H1 (cell line): ENCODE results near the gene WFIKKN1. TPM values are rescaled to one million over a fixed set of nuclear protein-coding genes. Genes with fewer than 3 reads are reported as not detected.

Experiments used
- CTCF ChIA-PET: fragments of 300-600 bp; sonication (Branson Sonifier 250); formaldehyde crosslinking; loops from one replicate; lab custom pipeline; 2021; ENCODE audit not compliant: partially characterized antibody; lab: Charles Lee
- POLR2A ChIA-PET: fragments of 300-600 bp; sonication (Branson Sonifier 250); formaldehyde crosslinking; loops from one replicate; lab custom pipeline; 2021; ENCODE audit warnings: inconsistent platforms; ENCODE audit not compliant: partially characterized antibody; lab: Charles Lee
- DNase-seq, 2 experiments: peaks; one replicate each; pipeline versions ENCODE4 v3.0.0 to v3.0.0-alpha.2; 2010 to 2022; ENCODE audit warnings: low spot score in 2 of 2, low read depth in 1 of 2, mixed read lengths in 1 of 2
- FAIRE-seq: peaks from 2 replicates; lab custom pipeline; 2011; peaks lifted over from hg19 to GRCh38; lab: Jason Lieb, UNC
- H2AFZ ChIP-seq: 2 replicates; pipeline ENCODE4 v1.8.1; 2012; ENCODE audit warnings: low read length, inconsistent platforms
- H2AK5ac ChIP-seq: 2 replicates; pipeline ENCODE4 v1.6.1; 2013; ENCODE audit warnings: low read depth, low read length
- H2BK120ac ChIP-seq: replicated peaks from 2 replicates; pipeline ENCODE3; 2013; ENCODE audit warnings: low read depth, low read length, inconsistent platforms
- H2BK12ac ChIP-seq: 2 replicates; pipeline ENCODE4 v1.6.1; 2013; ENCODE audit warnings: low read depth, low read length
- H2BK15ac ChIP-seq: 2 replicates; pipeline ENCODE4 v1.6.1; 2013; ENCODE audit warnings: low read length
- H2BK20ac ChIP-seq: 2 replicates; pipeline ENCODE4 v1.6.1; 2013; ENCODE audit warnings: low read length
- H2BK5ac ChIP-seq: 2 replicates; pipeline ENCODE4 v1.6.1; 2013; ENCODE audit warnings: low read depth, low read length
- H3K14ac ChIP-seq: 2 replicates; pipeline ENCODE4 v1.6.1; 2013; ENCODE audit warnings: inconsistent platforms; ENCODE audit not compliant: insufficient read length
- H3K18ac ChIP-seq: 2 replicates; pipeline ENCODE4 v1.6.1; 2013; ENCODE audit warnings: low read length; ENCODE audit errors: extremely low read depth
- H3K23ac ChIP-seq: 2 replicates; pipeline ENCODE4 v1.6.1; 2013; ENCODE audit warnings: inconsistent platforms; ENCODE audit not compliant: insufficient read length
- H3K23me2 ChIP-seq: 2 replicates; pipeline ENCODE4 v1.6.1; 2013; ENCODE audit warnings: low read depth, low read length
- H3K27ac ChIP-seq: 2 replicates; pipeline ENCODE4 v1.6.1; 2011; ENCODE audit warnings: low read depth, low read length, inconsistent platforms
- H3K27me3 ChIP-seq, 4 experiments: replicated peaks in 1 of 4; 1 replicate in 1 of 4; 2 replicates in 3 of 4; pipeline versions ENCODE4 v1.6.1 to v1.8.1; 2011 to 2013; ENCODE audit warnings: low read length in 3 of 4, mild to moderate bottlenecking in 3 of 4, inconsistent platforms in 2 of 4, mixed read lengths in 2 of 4, moderate library complexity in 1 of 4; ENCODE audit not compliant: control insufficient read depth in 3 of 4, insufficient read depth in 3 of 4; ENCODE audit errors: extremely low read depth in 1 of 4
- H3K36me3 ChIP-seq, 4 experiments: 2 replicates each; pipeline versions ENCODE4 v1.6.1 to v1.8.1; 2011 to 2013; ENCODE audit warnings: mild to moderate bottlenecking in 4 of 4, low read length in 3 of 4, moderate library complexity in 2 of 4, control low read depth in 1 of 4, inconsistent platforms in 1 of 4; ENCODE audit not compliant: insufficient read depth in 4 of 4, control insufficient read depth in 2 of 4
- H3K4ac ChIP-seq: replicated peaks from 2 replicates; pipeline ENCODE3; 2013; ENCODE audit warnings: low read length, low read depth, mixed read lengths, inconsistent platforms; ENCODE audit not compliant: insufficient read length
- H3K4me1 ChIP-seq, 4 experiments: replicated peaks in 1 of 4; 1 replicate in 1 of 4; 2 replicates in 3 of 4; pipeline versions ENCODE4 v1.6.1 to v1.8.1; 2011 to 2013; ENCODE audit warnings: low read length in 3 of 4, inconsistent platforms in 2 of 4, mixed read lengths in 1 of 4; ENCODE audit not compliant: insufficient read depth in 4 of 4, control insufficient read depth in 3 of 4
- H3K4me2 ChIP-seq, 2 experiments: 2 replicates each; pipeline versions ENCODE4 v1.6.1 to v1.8.1; 2011 to 2013; ENCODE audit warnings: low read depth in 2 of 2, low read length in 2 of 2, control low read depth in 1 of 2, inconsistent platforms in 1 of 2, mild to moderate bottlenecking in 1 of 2; ENCODE audit not compliant: insufficient read depth in 1 of 2
- H3K4me3 ChIP-seq, 4 experiments: fragments of 200-600, 300-600 bp in 1 of 4; sonication (generic), shearing (Covaris generic), sonication (Bioruptor Twin) in 1 of 4; 2 replicates each; pipeline versions ENCODE4 v1.5.1 to v1.8.1; 2011 to 2016; ENCODE audit warnings: low read length in 4 of 4, low read depth in 3 of 4, control low read depth in 2 of 4, inconsistent platforms in 2 of 4, mild to moderate bottlenecking in 2 of 4, mixed read lengths in 1 of 4, moderate library complexity in 1 of 4; ENCODE audit not compliant: insufficient read depth in 2 of 4; ENCODE audit errors: extremely low read depth in 1 of 4
- H3K56ac ChIP-seq: replicated peaks from 2 replicates; pipeline ENCODE3; 2013; ENCODE audit warnings: low read depth, mild to moderate bottlenecking, mixed read lengths, low read length, inconsistent platforms; ENCODE audit not compliant: insufficient read length
- H3K79me1 ChIP-seq: 2 replicates; pipeline ENCODE4 v1.6.1; 2013; ENCODE audit warnings: low read depth, low read length, control low read depth
- H3K79me2 ChIP-seq, 2 experiments: 2 replicates each; pipeline versions ENCODE4 v1.6.1 to v1.8.1; 2012 to 2013; ENCODE audit warnings: low read length in 2 of 2, mild to moderate bottlenecking in 2 of 2, inconsistent platforms in 1 of 2; ENCODE audit not compliant: insufficient read depth in 2 of 2, control insufficient read depth in 1 of 2
- H3K9ac ChIP-seq, 4 experiments: replicated peaks in 1 of 4; 1 replicate in 1 of 4; 2 replicates in 3 of 4; pipeline versions ENCODE4 v1.6.1 to v1.8.1; 2011 to 2013; ENCODE audit warnings: low read depth in 3 of 4, low read length in 3 of 4, control low read depth in 2 of 4, mild to moderate bottlenecking in 2 of 4, moderate library complexity in 2 of 4, inconsistent platforms in 1 of 4; ENCODE audit errors: extremely low read depth in 1 of 4
- H3K9me3 ChIP-seq, 2 experiments: 2 replicates each; pipeline versions ENCODE4 v1.6.1 to v1.8.1; 2012 to 2013; ENCODE audit warnings: mild to moderate bottlenecking in 2 of 2, moderate library complexity in 2 of 2, control low read depth in 1 of 2, inconsistent platforms in 1 of 2, low read depth in 1 of 2, low read length in 1 of 2, mixed read lengths in 1 of 2; ENCODE audit not compliant: insufficient read depth in 2 of 2
- H4K20me1 ChIP-seq, 2 experiments: replicated peaks in 1 of 2; 2 replicates each; pipeline versions ENCODE3 to v1.8.1; 2011 to 2013; ENCODE audit warnings: inconsistent platforms in 2 of 2, low read length in 2 of 2, mild to moderate bottlenecking in 1 of 2; ENCODE audit not compliant: insufficient read depth in 2 of 2, control insufficient read depth in 1 of 2
- H4K5ac ChIP-seq: 2 replicates; pipeline ENCODE4 v1.6.1; 2013; ENCODE audit warnings: low read length, low read depth, mixed read lengths, inconsistent platforms; ENCODE audit not compliant: insufficient read length
- H4K8ac ChIP-seq: 2 replicates; pipeline ENCODE4 v1.8.0; 2013; ENCODE audit warnings: mild to moderate bottlenecking, moderate library complexity, low read length, inconsistent platforms; ENCODE audit not compliant: insufficient read depth; ENCODE audit errors: extremely low read depth
- H4K91ac ChIP-seq: replicated peaks from 2 replicates; pipeline ENCODE3; 2013; ENCODE audit warnings: low read length, mixed read lengths, inconsistent platforms; ENCODE audit not compliant: insufficient read length
- HDAC2 ChIP-seq, 2 experiments: fragments of 300-600 bp in 1 of 2; sonication (generic) in 1 of 2; IDR thresholded peaks; 2 replicates each; pipeline ENCODE4 v1.6.1; 2011 to 2012; ENCODE audit warnings: low read depth in 2 of 2, low read length in 2 of 2, mild to moderate bottlenecking in 2 of 2, moderate library complexity in 2 of 2, borderline replicate concordance in 1 of 2, inconsistent platforms in 1 of 2
- KDM4A ChIP-seq: IDR thresholded peaks from one replicate; pipeline ENCODE4 v1.7.1; 2012; ENCODE audit warnings: low read depth, mild to moderate bottlenecking, moderate library complexity, low read length, inconsistent platforms; ENCODE audit not compliant: severe bottlenecking
- NANOG ChIP-seq: IDR thresholded peaks from 2 replicates; pipeline ENCODE4 v1.6.1; 2011; ENCODE audit warnings: low read length, low read depth, mild to moderate bottlenecking, inconsistent platforms; ENCODE audit not compliant: insufficient read depth, poor library complexity, severe bottlenecking
- PHF8 ChIP-seq: fragments of 200-600 bp; sonication (generic); conservative IDR thresholded peaks from 2 replicates; pipeline ENCODE4 v1.7.1; 2012; ENCODE audit warnings: low read depth, mild to moderate bottlenecking, inconsistent platforms, low read length, moderate library complexity
- WGBS, 2 experiments: shearing (Covaris generic) in 1 of 2; methylation state at CpG; one replicate each; pipeline versions ENCODE4 v1.1.6 to v1.1.7; 2013 to 2015; ENCODE audit warnings: low lambda C conversion rate in 2 of 2, mixed read lengths in 2 of 2, inconsistent platforms in 1 of 2, low coverage in 1 of 2, missing lambda C conversion rate in 1 of 2; ENCODE audit not compliant: insufficient replicate concordance in 2 of 2, insufficient coverage in 1 of 2, insufficient read length in 1 of 2; ENCODE audit errors: extremely low coverage in 1 of 2, missing lambda C conversion rate in 1 of 2; 5-methylcytosine and 5-hydroxymethylcytosine counted together
- polyA plus RNA-seq, 7 experiments: library from polyadenylated mRNA; depleted of rRNA in 3 of 7; stranded (reverse) in 5 of 7; unstranded in 2 of 7; fragments of >200 nt in 5 of 7; fragments of 200-250 nt in 2 of 7; gene quantifications; 1 replicate in 5 of 7; 2 replicates in 1 of 7; 4 replicates in 1 of 7; pipeline versions ENCODE4 v1.2.1 to v1.2.3, GENCODE V29; 2011 to 2013; ENCODE audit warnings: missing spikeins in 2 of 7, mixed read lengths in 2 of 7
- total RNA-seq: library from RNA; stranded (reverse); fragmentation: NEBNext Ultra II Directional; extraction: Animal tissue kit (Norgen Biotek cat#: 25700); gene quantifications from 2 replicates; pipeline ENCODE4 v1.2.1, GENCODE V29; 2021
- TF ChIP-seq, protein P1 (sequence below), 3 experiments: IDR thresholded peaks; 1 replicate in 2 of 3; 2 replicates in 1 of 3; pipeline versions ENCODE4 v1.5.1 to v1.6.1; 2011; ENCODE audit warnings: low read length in 3 of 3, mild to moderate bottlenecking in 3 of 3, inconsistent platforms in 2 of 3, low read depth in 1 of 3, moderate library complexity in 1 of 3; ENCODE audit not compliant: insufficient read depth in 1 of 3; ENCODE audit errors: control extremely low read depth in 1 of 3

The WFIKKN1 gene
- total and polyA plus RNA-seq, 2 of the 8 experiments (the other 6 are each of a cell fraction or from before 2014, with no cell fraction given): 11.4 to 15.8 TPM

DNA sequence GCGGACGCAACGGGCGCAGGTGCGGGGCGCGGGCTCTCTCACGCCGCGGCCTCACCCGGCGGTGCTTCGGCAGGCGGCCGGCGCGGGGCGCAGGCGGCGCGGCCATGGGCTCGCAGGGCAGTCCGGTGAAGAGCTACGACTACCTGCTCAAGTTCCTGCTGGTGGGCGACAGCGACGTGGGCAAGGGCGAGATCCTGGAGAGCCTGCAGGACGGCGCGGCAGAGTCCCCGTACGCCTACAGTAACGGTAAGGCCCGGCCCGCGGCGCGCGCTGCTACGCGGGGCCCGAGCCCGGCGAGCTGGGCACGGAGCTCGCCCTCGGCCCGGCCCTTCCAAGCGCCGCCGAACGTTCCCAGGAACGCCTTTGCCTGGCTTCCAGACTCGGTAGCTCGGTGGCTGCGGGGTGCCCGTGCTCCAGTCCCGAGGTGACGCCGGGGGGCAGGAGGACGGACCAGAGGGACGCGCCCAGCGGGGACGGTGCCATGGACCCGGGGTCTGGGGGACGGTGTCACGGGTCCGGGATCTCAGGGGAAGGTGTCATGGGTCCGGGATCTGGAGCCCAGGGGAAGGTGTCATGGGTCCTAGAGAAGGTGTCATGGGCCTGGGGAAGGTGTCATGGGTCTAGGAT, 40.5 kb upstream of the WFIKKN1 start:
- Histone ChIP-seq H2BK15ac (no peak overlapping the region), H3K9ac (peak overlapping the region; percentile 40 to 69 (median 59); a peak in 5 of 7 replicates), H3K18ac (peak overlapping the region; percentile 48; the same call in 1 of the 2 replicates), H4K91ac (peak overlapping the region; percentile 85), H2AFZ (no peak overlapping the region), H3K4me3 (peak overlapping the region; percentile 74 to 81 (median 78)), H3K27ac (no peak overlapping the region), H3K23ac (no peak overlapping the region), H3K56ac (no peak overlapping the region), H3K79me1 (peaks cover 8% of the 10 kb centered on the region; the same call in 1 of the 2 replicates), H3K4me2 (peak overlapping the region; percentile 81 to 96), H3K4me1 (peaks cover 0 to 17% (median 7%) of the 10 kb centered on the region in 4 experiments; a peak in 4 of 7 replicates), H3K79me2 (peaks cover 0 to 20% of the 10 kb centered on the region in 2 experiments; a peak in 2 of 4 replicates), H2BK20ac (no peak overlapping the region), H4K5ac (no peak overlapping the region), H3K14ac (no peak overlapping the region), H2AK5ac (no peak overlapping the region), H4K8ac (no peak overlapping the region; the same call in 1 of the 2 replicates), H3K23me2 (peaks cover 9% of the 10 kb centered on the region), H3K9me3 (no peaks in the 10 kb centered on the region), H3K27me3 (peaks cover 0 to 44% (median 30%) of the 10 kb centered on the region in 4 experiments; a peak in 5 of 7 replicates), H2BK120ac (no peak overlapping the region), H3K4ac (no peak overlapping the region), H2BK5ac (no peak overlapping the region), H4K20me1 (peaks cover 20 to 45% of the 10 kb centered on the region in 2 experiments), H3K36me3 (no peaks in the 10 kb centered on the region), H2BK12ac (no peak overlapping the region)
- ChIA-PET POLR2A (interaction anchor here (0.7 to 1.3 kb wide), 8 partner anchors 10 to 1873 kb away, joined by 3 to 5 read pairs (median 4); partner anchors contain the start of genes MCRIP2, METTL26 and WFIKKN1), CTCF (interaction anchor here (0.8 to 1.9 kb wide), 4 partner anchors 14 to 28 kb away, joined by 3 to 6 read pairs (median 4); no protein-coding TSS in a partner anchor)
- FAIRE-seq (no peak), DNase-seq (no peak)
- WGBS, 2 experiments: 5% methylated on average over 51 of the region's 71 CpGs; no CpG with 5 or more reads in 1 of the 2 experiments
- TF ChIP-seq NANOG: no peak
- TF ChIP-seq, protein P1, sequence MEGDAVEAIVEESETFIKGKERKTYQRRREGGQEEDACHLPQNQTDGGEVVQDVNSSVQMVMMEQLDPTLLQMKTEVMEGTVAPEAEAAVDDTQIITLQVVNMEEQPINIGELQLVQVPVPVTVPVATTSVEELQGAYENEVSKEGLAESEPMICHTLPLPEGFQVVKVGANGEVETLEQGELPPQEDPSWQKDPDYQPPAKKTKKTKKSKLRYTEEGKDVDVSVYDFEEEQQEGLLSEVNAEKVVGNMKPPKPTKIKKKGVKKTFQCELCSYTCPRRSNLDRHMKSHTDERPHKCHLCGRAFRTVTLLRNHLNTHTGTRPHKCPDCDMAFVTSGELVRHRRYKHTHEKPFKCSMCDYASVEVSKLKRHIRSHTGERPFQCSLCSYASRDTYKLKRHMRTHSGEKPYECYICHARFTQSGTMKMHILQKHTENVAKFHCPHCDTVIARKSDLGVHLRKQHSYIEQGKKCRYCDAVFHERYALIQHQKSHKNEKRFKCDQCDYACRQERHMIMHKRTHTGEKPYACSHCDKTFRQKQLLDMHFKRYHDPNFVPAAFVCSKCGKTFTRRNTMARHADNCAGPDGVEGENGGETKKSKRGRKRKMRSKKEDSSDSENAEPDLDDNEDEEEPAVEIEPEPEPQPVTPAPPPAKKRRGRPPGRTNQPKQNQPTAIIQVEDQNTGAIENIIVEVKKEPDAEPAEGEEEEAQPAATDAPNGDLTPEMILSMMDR (IDR thresholded peaks at IDR 0.05; ENCODE audit: control extremely low read depth in 1 of 3, insufficient read depth in 1 of 3, low read depth in 1 of 3, low read length in 3 of 3): peak in 1 of 3 experiments; percentile 11; a peak in 1 of 4 replicates
- TF ChIP-seq HDAC2 (IDR thresholded peaks at IDR 0.05; ENCODE audit: borderline replicate concordance in 1 of 2, low read depth in 2 of 2, low read length in 2 of 2): peak in 1 of 2 experiments; percentile 28; a peak in 1 of 4 replicates
- TF ChIP-seq PHF8: peak; percentile 33; the same call in 1 of the 2 replicates
- peak; percentile 74 for TF ChIP-seq KDM4A
